GM19239 (cell line): ENCODE results near the gene C11orf24.

Experiments
- DNase-seq: peaks from one replicate; pipeline ENCODE4 v3.0.0; 2011; ENCODE audit warnings: low spot score; ENCODE audit not compliant: insufficient read length
- FAIRE-seq: peaks from 2 replicates; lab custom pipeline; 2011; peaks lifted over from hg19 to GRCh38; lab: Jason Lieb, UNC

The C11orf24 gene

GRCh38 chr11:68273026-68273738 lies 1.4 kb upstream of the C11orf24 start:
- FAIRE-seq (peak; percentile 56), DNase-seq (no peak)

GRCh38 chr11:68271023-68271780 lies 571 bp downstream of the C11orf24 start:
- FAIRE-seq, result no peak
- DNase-seq, result peak; percentile 57

- DNase-seq, result no peak
Observed at GRCh38 chr11:68270196-68271022, 1.4 kb downstream of the C11orf24 start.

GRCh38 chr11:68269414-68270081 lies 2.2 kb downstream of the C11orf24 start:
- FAIRE-seq, result no peak
- no peak for DNase-seq

More at GRCh38 chr11:68270196-68271022, 1.4 kb downstream of the C11orf24 start:
- FAIRE-seq, result no peak

- FAIRE-seq, result no peak
- no peak for DNase-seq
Observed at GRCh38 chr11:68267881-68268240, 3.9 kb downstream of the C11orf24 start.

- no peak for DNase-seq
- no peak for FAIRE-seq
Observed at GRCh38 chr11:68266936-68267880, 4.6 kb downstream of the C11orf24 start.

GRCh38 chr11:68266121-68266891 lies 5.5 kb downstream of the C11orf24 start:
- FAIRE-seq (peak; percentile 97), DNase-seq (peak; percentile 80)

- no peak for DNase-seq
- no peak for FAIRE-seq
Observed at GRCh38 chr11:68264741-68265540, 6.8 kb downstream of the C11orf24 start.

- FAIRE-seq (no peak), DNase-seq (no peak)
Observed at GRCh38 chr11:68264244-68264643, 7.5 kb downstream of the C11orf24 start.

GRCh38 chr11:68263444-68264035 lies 8.2 kb downstream of the C11orf24 start:
- FAIRE-seq, result no peak

GRCh38 chr11:68262544-68262827 lies 9.3 kb downstream of the C11orf24 start:
- no peak for FAIRE-seq
- DNase-seq, result no peak

More at GRCh38 chr11:68263444-68264035, 8.2 kb downstream of the C11orf24 start:
- DNase-seq, result no peak

- DNase-seq (no peak), FAIRE-seq (no peak)
Observed at GRCh38 chr11:68261749-68262543, 9.8 kb downstream of the C11orf24 start.

- no peak for DNase-seq
- no peak for FAIRE-seq
Observed at GRCh38 chr11:68261006-68261405, 10.8 kb downstream of the C11orf24 start.

GRCh38 chr11:68260484-68260883 lies 11.3 kb downstream of the C11orf24 start:
- DNase-seq (no peak), FAIRE-seq (no peak)

GRCh38 chr11:68259122-68259959 lies 12.4 kb downstream of the C11orf24 start:
- DNase-seq (no peak), FAIRE-seq (no peak)

GRCh38 chr11:68258363-68258765 lies 13.4 kb downstream of the C11orf24 start:
- FAIRE-seq (no peak), DNase-seq (no peak)
